Iris pigment epithelial cell (primary cell): ENCODE results near the gene FXYD6.
"Not testable (repeated sequence)": the region's sequence is repeated elsewhere in the genome, so short reads cannot be mapped to it uniquely, and the experiment has no call there.

Experiments
- DNase-seq: peaks from one replicate; pipeline ENCODE4 v3.0.0-alpha.2; 2011; ENCODE audit warnings: low read depth

Gene FXYD6

DNA sequence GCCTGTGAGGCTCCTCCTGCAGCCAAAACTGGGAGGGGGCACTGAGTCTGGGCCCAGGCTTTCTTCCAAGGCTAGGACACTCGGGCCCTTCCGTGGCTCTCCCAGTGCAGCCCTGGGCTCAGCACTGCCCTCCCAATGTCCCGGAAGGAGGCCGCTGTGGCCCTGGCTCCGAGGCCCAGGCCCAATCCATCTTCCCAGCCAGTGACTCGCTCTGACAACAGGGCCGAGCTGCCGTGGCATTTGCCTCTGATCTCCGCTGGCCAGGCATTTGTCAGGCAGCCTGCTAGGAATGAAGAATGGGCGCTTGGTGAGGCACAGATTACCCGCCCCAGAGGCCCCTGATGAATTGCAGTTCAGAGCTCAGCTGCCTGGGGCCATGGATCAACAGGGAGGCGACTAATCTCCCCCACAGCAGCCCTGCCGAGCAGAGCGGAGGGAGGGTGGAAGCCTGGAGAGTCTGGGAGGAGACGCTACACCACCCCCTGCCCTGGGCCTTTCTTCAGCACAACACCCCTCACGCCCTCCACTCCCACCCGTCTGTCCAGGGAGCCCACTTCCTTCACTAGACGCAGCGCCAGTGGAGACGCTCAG, 60.2 kb downstream of the FXYD6 start:
- DNase-seq = peak; percentile 28

DNA sequence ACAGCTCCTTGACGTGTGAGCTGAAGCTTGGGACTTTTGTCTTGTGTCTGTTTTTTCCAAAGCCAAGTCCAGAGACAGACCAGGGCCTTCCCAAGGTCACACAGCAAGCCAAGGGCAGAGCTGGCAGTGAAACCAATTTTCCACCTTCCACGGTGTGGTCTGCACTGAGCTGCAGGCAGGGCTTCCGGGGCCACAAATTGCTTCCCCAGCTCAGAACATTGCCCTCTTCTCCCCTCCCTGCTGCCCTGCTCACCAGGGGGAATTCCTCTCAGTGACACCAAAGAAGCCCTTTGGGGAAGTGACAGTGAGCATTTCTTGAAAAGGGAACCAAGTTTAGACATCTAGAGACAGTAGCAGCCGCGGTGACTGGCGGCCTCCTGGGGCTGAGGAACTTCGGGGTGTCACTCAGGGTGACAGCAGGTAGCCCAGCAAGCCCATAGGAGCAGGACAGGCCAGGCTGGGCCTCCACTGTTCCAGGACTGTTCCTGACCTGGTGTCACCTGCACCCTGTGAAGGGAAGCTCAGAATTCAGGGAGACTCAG, 61.1 kb downstream of the FXYD6 start:
- DNase-seq = no peak

DNA sequence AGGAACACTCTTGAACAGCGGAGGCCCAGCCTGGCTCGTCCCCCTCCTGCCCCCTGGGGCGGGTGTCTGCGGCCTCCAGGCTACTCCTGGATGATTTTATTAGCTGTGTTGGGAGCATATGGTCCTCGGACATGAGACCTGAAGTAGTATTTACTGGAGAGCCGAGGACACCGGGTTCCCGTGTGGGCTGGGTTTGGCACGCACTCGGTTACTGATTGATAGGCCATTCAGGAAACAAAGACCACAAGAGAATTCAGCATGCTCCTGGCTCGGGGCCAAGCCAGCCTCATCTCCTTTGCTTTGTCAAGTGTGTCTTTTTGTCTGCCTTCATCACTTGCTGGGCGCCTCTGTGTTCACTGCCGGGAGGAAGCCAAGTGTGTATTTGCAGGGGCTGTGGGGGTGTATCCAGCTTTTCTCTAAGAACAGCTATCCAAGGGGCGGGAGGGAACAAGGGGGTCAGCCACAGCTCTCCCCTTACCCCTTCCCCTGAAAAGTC, 61.6 kb downstream of the FXYD6 start:
- peak; percentile 48 for DNase-seq

DNA sequence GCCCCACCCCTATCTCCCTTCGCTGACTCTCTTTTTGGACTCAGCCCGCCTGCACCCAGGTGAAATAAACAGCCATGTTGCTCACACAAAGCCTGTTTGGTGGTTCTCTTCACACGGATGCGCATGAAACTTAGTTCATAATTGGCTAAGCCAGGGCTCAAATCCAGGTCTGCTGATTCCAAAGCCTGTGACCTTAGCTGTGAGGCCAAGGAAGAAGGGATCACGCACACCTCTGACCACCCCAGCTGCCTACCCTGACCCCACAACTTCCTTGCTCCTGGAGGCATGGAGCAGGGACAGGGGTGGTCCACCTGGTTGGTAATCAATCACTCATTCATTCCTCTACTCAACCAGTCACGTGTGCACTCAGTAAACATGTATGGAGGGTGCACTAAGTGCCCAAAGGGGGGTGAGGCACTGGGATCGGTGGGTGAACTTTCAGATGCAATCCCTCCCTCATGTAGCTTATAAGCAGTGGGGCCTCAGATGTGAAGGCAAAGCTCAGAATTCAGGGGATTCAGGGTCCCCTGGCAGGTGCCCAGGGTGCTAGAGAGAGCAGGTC, 62.2 kb downstream of the FXYD6 start:
- DNase-seq = no peak

DNA sequence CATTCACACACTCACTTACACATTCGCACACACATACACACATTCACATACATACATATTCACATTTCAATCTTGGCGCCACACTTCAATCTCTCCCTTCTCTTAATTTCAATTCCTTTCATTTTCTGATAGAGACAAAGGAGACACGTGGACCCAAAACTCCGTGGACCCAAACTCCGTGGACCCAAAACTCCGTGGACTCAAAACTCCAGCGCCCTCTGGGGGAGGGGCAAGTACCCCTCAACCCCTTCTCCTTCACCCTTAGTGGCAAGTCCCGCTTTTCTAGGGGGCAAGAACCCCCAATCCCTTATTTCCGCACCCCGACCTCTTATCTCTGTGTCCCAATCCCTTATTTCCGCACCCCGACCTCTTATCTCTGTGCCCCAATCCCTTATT, 66.4 kb downstream of the FXYD6 start:
- not testable (repeated sequence) for DNase-seq

DNA sequence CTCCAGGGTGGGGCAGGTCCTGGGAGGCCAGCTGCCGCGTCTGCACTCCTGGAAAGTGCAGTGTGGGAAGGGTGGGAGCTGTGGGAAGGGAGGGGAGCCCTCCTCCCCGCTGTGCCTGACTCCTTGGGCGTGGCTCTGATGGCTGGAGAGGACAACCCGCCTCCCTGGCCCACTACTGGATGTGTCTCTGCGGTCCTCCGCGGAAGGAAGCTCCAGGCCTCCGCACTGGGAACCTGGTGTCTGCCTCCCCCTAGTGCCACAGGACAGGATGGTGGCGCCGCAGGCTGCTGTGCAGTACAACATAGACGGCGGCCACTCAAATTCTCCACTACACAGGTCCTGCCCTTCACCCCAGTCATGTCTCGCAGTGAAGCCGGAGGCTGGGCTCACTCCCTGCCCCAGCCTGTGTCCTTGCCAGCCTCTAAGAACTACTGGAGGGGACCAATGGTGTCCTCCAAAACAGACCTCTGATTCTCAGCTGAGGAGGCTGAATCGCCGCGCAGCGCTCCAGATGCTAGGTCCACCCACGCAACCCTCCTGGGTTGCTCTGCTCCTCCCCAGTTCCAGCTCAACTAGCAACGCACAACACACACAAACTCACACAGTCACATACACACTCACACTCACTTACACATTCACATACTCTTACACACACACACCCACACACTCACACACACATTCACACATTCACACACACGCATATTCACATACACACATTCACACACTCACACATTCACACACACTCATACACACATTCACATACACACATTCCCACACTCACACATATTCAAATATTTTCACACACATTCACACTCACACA, 67.0 kb downstream of the FXYD6 start:
- peak; percentile 33 for DNase-seq

DNA sequence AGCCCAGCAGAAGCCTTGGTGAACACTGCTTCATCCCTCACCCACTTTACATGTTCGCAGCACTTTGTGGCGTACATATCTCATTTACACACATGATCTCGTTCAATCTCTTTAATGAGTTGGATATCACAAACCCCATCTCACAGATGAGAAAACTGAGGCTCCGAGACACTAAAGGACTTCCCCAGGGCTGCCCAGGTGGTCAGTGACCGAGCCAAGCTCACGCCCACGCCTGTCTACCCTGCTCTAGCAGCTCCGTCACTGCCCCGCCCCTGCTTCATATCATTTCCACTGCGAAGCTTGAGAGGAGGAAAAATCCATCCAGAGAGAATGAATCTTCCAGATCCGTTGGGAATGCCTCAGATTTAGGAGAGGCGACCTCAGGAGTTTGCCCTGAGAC, 67.7 kb downstream of the FXYD6 start:
- DNase-seq = no peak

DNA sequence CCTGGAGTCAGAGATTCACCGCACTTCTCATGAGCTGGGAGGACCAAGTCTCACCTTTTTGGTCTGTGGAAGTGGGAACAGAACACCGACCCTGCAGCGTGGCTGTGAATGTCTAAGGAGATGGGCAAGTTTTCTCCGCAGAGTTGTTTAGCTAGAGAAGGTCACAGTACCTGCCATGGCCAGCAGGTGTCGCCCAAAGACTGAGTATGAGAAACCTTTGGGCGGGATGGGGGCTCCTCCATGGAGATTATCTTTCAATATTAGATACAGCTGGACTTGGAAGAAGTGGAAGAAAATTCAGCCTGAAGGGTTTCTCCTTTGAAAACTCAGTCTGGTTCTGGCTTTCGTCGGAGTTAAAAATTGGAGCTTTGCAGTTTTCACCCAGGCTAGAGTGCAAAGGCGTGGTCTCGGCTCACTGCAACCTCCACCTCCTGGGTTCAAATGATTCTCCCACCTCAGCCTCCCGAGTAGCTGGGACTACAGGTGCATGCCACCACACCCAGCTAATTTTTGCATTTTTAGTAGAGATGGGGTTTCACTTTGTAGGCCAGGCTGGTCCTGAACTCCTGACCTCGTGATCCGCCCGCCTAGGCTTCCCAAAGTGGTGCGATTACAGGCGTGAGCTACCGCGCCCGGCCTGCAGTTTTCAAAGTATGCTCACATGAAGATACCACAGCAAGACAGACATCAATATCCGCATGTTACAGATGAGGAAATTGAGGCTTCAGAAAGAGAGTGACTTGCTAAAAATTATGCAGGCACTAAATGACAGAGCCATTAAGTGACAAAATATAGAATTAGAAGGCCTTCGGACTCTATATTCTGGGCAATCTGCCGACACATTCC, 68.8 kb downstream of the FXYD6 start:
- DNase-seq = peak; percentile 52

DNA sequence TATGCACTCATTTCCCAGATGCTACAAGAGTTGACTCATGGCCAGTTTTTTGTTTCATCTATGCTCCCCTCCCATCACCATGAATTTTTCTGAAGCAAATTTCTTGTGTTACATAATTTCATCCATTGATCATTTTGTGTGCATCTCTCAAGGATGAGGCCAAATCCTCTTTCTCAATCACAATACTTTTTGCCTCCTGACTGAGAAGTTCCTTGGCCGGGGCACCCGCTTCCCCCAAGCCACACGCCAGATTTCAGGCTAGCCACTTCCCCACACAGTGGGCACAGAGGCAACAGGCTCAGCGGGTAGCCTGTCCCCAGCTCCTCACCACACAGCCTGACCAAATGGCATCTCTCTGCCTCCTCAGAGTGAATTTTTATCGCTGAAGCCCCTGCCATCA, 69.6 kb downstream of the FXYD6 start:
- DNase-seq = no peak

DNA sequence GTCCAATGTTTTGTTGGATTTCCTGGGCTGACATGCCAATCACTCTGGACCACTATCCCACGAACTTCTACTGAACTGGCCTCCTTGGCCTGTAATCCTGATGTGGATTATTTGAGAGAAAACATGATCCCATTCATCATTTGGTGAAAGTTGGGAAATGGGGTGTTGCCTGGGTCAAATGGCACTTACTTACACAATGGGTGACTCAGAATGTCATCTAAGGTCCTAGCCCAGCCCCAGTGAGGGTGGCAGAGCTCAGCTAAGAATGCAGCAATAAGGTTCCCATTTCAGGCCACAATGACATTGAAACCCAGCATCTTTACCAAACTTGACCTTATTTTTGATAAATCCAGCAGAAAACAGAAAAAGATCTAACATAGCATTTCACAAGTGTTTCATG, 71.4 kb downstream of the FXYD6 start:
- no peak for DNase-seq

DNA sequence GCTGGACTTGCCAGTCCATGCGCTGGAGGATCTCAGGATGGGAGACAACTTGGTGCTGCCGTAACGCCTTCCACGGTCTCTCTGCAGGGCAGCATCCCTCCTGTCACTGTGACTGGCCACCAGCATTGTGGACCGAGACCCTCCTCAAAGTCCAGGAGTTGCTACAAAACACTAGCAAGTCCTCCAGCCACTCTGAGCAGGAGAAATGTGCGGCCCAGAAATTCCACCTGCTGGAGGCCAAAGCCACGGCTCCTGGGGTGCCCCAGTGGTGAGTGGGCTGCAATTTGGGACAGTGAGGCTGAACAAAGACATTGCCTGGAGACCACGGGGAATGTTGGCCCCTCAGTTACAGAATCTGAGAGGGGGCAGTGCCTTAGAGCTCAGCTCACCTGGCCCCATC, 72.6 kb downstream of the FXYD6 start:
- DNase-seq = no peak

DNA sequence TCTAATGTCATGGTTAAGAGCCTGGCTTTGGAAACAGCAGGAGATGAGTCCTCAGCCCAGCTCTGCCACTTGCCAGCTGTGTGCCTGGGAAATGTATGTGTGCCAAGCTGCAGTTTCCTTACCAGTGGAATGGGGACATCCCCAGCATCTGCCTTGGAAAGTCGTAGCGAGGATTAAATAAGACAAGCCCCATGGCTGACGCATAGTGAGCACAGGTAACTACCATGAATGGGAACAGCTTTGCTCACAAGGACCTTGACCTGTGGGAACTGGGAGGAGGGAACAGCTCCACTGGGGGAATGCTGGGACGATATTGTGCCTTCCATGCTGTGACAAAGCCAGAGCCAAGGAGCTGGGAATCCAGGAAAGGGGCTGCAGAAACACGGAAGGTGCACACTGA, 76.8 kb downstream of the FXYD6 start:
- no peak for DNase-seq

DNA sequence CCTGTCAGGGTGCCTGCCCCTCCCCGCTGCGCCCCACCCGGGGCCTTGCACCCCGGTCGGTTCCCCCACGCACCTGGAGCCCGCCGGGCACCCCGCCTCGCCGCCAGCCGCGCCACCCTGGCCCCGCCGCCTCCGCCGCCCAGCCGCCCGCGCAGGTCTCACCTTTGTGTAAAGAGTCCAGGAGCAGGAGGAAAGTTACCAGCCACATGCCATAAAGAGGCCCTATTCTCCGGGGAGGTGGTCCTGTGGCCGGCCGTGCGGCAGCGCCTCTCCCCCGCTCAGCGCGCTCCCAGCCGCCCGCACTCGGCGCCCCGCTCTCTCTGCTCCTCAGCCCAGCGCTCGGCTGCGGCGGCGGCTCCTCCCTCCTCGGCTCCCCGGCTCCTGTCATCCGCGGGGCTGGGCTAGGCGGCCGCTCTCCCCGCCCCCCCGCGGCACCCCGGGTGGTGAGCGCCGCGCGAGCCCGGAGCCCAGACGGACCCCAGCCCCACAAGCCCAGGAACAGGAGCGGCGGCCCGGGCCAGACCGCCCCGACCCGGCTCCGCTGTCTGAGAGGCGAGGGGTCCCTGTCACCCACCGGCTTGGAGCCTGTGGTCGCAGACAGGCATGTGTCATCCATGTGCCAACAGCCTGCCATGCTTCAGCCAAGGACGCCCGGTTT, 79.5 kb downstream of the FXYD6 start, which contains the start of gene DSCAML1:
Gene DSCAML1, minus strand, starts transcription at position 345 of the 658 bp plus-strand sequence. Its CDS starts 137 bp downstream, at position 208.
- no peak for DNase-seq

DNA sequence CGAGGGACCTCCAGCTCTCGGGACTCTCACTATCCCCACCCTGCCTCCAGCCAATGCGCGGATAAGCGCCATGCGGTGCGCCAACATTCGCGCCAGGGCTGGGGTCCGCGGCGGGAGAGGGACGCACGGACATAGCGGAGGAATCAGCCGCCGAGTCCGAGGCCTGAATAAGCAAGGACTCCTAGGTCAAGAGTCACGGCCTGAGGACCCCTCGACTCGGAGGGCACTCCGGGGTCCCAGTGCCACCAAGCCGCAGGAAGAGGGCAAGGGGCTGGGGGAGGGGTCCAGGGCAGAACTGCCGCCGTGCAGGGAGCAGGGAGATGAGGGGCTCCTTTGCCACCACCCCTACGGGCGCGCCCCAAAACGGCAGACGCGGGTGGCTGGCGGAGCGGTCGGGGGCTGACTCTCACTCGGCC, 80.0 kb downstream of the FXYD6 start:
- DNase-seq = no peak

DNA sequence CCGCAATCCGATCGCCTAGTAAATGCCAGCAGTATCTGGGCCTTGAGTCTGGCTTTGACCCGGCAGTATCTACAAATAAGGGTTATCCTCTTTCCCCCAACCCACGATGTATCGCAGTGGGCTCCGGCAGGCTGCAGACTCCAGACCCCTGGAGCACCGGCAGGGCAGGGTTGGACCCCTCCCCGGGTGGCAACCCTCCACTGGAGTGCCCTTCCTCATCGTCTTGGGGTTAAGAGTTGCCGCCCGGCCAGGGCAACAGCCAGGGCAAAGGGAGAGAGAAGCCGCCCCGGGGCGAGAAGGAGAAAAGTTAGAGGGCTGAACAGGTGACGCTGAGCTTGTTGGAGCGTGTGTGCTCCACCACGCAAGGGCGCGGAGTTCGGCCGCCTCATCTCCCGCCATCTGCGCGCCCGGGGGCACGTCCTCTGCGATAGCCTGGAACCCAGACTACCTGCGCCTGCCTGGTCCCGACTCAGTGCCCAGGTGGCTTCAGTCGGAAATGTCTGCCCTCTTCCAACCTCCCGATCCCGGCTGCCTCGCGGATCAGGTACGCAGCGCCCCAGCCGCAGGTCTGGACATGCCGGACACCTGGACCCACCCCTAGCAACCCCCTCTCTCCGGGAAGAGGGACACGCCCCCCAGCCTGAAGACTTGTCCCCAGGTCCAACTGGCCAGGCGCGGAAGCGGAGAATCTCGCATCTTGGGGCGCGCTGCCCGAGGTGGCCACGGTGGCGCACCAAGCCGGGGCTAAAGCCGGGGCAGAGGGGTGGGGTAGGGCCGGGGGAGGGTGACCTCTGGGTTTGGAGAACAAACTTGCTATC, 80.6 kb downstream of the FXYD6 start:
- DNase-seq = no peak

DNA sequence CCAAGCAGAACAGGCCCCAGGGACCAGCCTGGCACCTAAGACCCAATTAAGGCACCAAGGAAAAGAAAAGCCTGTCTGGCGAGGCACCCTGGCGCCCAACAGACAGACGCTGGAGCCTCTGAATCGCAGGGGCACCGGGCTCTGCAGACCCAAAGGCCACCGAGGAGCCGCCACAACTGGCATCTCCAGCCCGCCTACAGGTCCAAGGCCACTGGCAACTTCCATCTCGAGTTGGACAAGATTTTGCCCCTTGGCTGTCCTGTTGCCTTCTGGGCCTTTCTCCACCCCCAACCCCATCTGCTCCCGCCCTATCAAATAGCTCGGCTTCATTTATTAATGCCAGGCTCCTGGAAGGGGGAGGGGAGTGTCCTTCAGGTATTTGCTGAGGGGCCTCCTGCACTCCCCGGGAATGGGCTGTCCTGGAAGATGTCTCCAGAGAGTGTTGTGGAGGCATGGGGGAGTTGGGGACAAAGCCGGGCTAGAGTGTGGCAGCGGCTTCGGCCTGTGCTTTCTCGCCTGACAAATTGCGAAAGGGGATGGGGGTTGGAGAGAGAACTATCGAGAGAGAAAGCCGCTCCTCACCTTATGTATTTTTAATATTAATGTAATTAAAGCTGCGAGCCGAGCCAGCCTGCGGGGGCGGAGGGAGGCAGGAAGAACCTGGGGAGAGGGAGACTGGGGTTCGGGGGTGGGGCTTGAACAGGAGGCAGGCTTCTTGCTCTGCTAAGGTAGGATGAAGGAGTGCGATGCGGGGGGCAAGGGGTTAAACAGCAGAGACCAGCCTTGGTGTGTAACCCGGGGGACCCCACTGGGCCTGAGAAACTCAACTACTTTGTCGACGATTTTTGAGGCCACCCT, 81.5 kb downstream of the FXYD6 start:
- no peak for DNase-seq

DNA sequence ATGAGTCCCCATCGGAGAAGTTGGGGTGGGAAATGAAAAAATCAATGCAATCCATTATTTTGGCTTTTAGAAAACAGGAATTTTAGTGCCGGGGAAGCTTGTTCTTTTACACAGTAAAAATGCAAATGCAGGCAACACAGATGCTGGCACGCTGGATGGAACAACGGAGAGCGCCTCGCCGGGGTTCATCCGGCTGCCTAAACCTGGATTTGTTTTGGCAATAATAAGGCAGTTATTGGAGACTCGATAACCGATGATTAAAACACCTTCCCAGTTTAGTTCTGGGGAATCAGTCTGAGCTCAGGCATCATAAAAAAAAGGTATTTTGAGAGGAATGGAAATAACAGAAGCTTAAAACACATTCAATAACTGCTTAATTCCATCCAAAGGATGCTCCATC, 82.3 kb downstream of the FXYD6 start:
- DNase-seq = no peak

DNA sequence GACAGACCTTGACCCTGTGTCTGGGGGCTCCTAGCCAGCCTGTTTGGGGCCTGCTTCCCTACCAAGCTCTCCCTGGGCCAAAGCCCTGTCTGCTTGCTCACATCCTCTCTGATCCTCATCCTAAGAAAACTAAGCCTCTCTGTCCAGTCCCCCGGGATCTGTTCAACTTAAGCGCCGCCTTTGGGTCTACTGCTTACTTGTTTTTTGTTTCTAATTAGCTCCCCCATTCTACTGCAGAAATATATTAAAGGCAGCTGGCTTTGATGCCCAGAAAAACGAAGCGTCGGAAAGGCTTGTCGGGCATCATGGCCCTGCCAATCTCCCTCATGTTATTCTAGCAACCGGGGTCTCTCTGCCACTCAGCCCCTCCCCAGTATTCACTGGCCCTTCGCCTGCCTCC, 82.9 kb downstream of the FXYD6 start:
- no peak for DNase-seq

DNA sequence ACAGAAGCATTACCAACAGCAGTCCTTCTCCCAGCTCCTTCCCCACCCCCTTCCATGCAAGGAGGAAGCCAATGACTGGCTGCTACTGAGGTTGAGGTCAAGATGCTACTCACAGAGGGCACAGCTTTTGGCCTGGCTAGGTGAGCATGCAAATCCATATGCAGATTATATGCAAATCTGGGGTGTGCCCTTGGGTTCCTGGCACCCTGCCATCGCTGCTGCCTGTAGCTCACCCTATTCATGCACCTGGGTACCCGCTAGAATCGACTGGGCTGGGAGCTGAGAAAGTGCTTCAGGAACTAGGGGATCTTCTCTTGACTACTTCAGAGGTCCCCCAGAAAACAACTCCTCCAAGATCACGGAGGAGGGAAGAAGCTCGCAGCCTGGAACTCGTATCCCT, 83.5 kb downstream of the FXYD6 start:
- no peak for DNase-seq

DNA sequence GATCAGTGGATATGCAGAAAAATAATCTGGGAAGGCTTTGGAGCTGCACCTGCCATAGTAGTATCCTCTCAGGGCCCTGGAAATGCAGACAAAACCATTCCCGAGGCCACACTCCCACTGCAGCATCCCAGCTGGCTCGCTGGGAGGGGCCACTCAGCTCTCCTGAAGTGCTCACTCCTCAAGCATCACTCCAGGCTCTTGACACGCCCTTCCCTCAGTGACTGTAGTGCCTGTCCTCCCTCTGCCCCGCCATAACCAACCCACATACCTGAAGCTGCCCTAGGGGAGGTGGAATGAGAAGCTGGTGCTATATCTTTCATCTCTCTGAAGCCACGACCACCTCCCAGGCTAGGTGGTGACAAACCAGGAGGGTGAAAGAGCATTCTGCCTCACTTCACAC, 84.2 kb downstream of the FXYD6 start:
- DNase-seq = no peak
